Right kidney (tissue), 1 donor: Measurements from ENCODE around the gene LIN7A.
"Not testable (repeated sequence)": the region's sequence is repeated elsewhere in the genome, so short reads cannot be mapped to it uniquely, and the experiment has no call there.

ENCODE experiments used
- DNase-seq: peaks from one replicate; pipeline ENCODE4 v3.0.0-alpha.2; 2016

Gene LIN7A

GRCh38 chr12:80811957-80812708 is 125.6 kb downstream of the LIN7A start:
- no peak for DNase-seq

- no peak for DNase-seq
Observed at GRCh38 chr12:80810874-80811273, 126.9 kb downstream of the LIN7A start.

- DNase-seq = no peak
Observed at GRCh38 chr12:80807640-80808288, 130.0 kb downstream of the LIN7A start.

GRCh38 chr12:80805106-80805505 is 132.6 kb downstream of the LIN7A start:
- no peak for DNase-seq

- DNase-seq = no peak
Observed at GRCh38 chr12:80802652-80803400, 134.9 kb downstream of the LIN7A start.

GRCh38 chr12:80798281-80798680 is 139.5 kb downstream of the LIN7A start:
- DNase-seq = no peak

- no peak for DNase-seq
Observed at GRCh38 chr12:80794551-80794950, 143.2 kb downstream of the LIN7A start.

GRCh38 chr12:80792861-80793260 is 144.9 kb downstream of the LIN7A start:
- DNase-seq = no peak

GRCh38 chr12:80791863-80792262 is 145.9 kb downstream of the LIN7A start:
- no peak for DNase-seq

GRCh38 chr12:80788407-80788806 is 149.3 kb downstream of the LIN7A start:
- not testable (repeated sequence) for DNase-seq

GRCh38 chr12:80782963-80783470 is 154.7 kb downstream of the LIN7A start:
- DNase-seq = not testable (repeated sequence)

GRCh38 chr12:80781313-80781712 is 156.4 kb downstream of the LIN7A start:
- DNase-seq = no peak

GRCh38 chr12:80780746-80781145 is 157.0 kb downstream of the LIN7A start:
- DNase-seq = no peak

GRCh38 chr12:80778005-80778541 is 159.7 kb downstream of the LIN7A start:
- no peak for DNase-seq

- DNase-seq = no peak
Observed at GRCh38 chr12:80777587-80777986, 160.1 kb downstream of the LIN7A start.

GRCh38 chr12:80776706-80777105 is 161.0 kb downstream of the LIN7A start:
- DNase-seq = no peak

GRCh38 chr12:80770958-80771357 is 166.8 kb downstream of the LIN7A start:
- DNase-seq = no peak

- DNase-seq = no peak
Observed at GRCh38 chr12:80769553-80770140, 168.1 kb downstream of the LIN7A start.

GRCh38 chr12:80766897-80767296 is 170.8 kb downstream of the LIN7A start:
- no peak for DNase-seq

GRCh38 chr12:80766210-80766609 is 171.5 kb downstream of the LIN7A start:
- no peak for DNase-seq

- DNase-seq = peak; percentile 14
Observed at GRCh38 chr12:80763874-80764273, 173.9 kb downstream of the LIN7A start.

GRCh38 chr12:80761838-80762237 is 175.9 kb downstream of the LIN7A start:
- no peak for DNase-seq
